Measurements from ENCODE around the gene LTC4S. TPM values are rescaled to one million over a fixed set of nuclear protein-coding genes. Genes with fewer than 3 reads are reported as not detected.
A peak's percentile ranks its signal among the peaks of the same experiment; 100 is the strongest.

The LTC4S gene
- polyA plus RNA-seq, 3 donors = 0.65 to 2.1 (median 0.69) TPM

- no peak overlapping the region for H2AFZ ChIP-seq (ENCODE audit: insufficient read depth, low read depth, low read length, poor library complexity, severe bottlenecking)
- peak overlapping the region; percentile 84 for H3K4me2 ChIP-seq (replicated peaks; ENCODE audit: extremely low read depth, low read length, poor library complexity, severe bottlenecking)
Observed at GRCh38 chr5:179796877-179797608, 3.3 kb downstream of the LTC4S start.

GRCh38 chr5:179797741-179798140 is 4.0 kb downstream of the LTC4S start:
- no peak overlapping the region for H3K4me2 ChIP-seq (replicated peaks; ENCODE audit: extremely low read depth, low read length, poor library complexity, severe bottlenecking)
- WGBS (ENCODE audit: insufficient coverage) = 97% methylated on average over 29 of the region's 30 CpGs
- Mint-ChIP-seq H3K4me1 (peaks cover 38% of the 10 kb centered on the region), H3K36me3 (peaks cover 41 to 43% of the 10 kb centered on the region in 2 donors), H3K27ac (peak overlapping the region in 1 of 7 donors; percentile 45), H3K27me3 (ENCODE audit: low read depth in 3 of 3) (peaks cover 0 to 2% (median 2%) of the 10 kb centered on the region in 3 donors), H3K4me3 (no peak overlapping the region), H3K9me3 (no peaks in the 10 kb centered on the region)
- no peak overlapping the region for H3K4me3 ChIP-seq (replicated peaks in 1 of 3; ENCODE audit: low read depth in 2 of 3, low read length in 3 of 3)
- TF ChIP-seq CTCF (IDR thresholded peaks at IDR 0.05) = no peak
- H3K27ac ChIP-seq (ENCODE audit: low read depth in 1 of 2, low read length in 2 of 2) = no peak overlapping the region
- no peak for DNase-seq
- H3K9me3 ChIP-seq (replicated peaks in 1 of 2; ENCODE audit: control insufficient read depth in 1 of 2, insufficient read depth in 1 of 2, low read length in 2 of 2) = no peaks in the 10 kb centered on the region
- H3K27me3 ChIP-seq (ENCODE audit: control insufficient read depth in 2 of 2, insufficient read depth in 2 of 2, low read length in 2 of 2) = no peaks in the 10 kb centered on the region
- H3K79me2 ChIP-seq (ENCODE audit: insufficient read depth, low read length) = peaks cover 13% of the 10 kb centered on the region
- H3K36me3 ChIP-seq (replicated peaks in 1 of 2; ENCODE audit: control insufficient read depth in 1 of 2, insufficient read depth in 2 of 2, low read length in 2 of 2) = peaks cover 38 to 47% of the 10 kb centered on the region in 2 donors
- H4K20me1 ChIP-seq (ENCODE audit: insufficient read depth, low read length) = peaks cover 83% of the 10 kb centered on the region
- H3K9ac ChIP-seq (ENCODE audit: insufficient read depth, low read length, poor library complexity, severe bottlenecking) = no peak overlapping the region
- intact Hi-C loops (cut with micrococcal nuclease) = loop anchor here (2.0 to 10.0 kb wide), 4 partner anchors 31 to 175 kb away; partner anchors contain the start of genes HNRNPH1 (in 1 of the 2) and MAML1 (in 1 of the 2)
- H2AFZ ChIP-seq (ENCODE audit: insufficient read depth, low read depth, low read length, poor library complexity, severe bottlenecking) = no peak overlapping the region
- peaks cover 44 to 53% of the 10 kb centered on the region in 2 donors for H3K4me1 ChIP-seq (ENCODE audit: control insufficient read depth in 1 of 2, insufficient read depth in 2 of 2, low read length in 2 of 2)

More at GRCh38 chr5:179796877-179797608, 3.3 kb downstream of the LTC4S start:
- Histone ChIP-seq H3K79me2 (ENCODE audit: insufficient read depth, low read length) (peaks cover 6% of the 10 kb centered on the region), H3K27me3 (ENCODE audit: control insufficient read depth in 2 of 2, insufficient read depth in 2 of 2, low read length in 2 of 2) (no peaks in the 10 kb centered on the region), H3K9ac (ENCODE audit: insufficient read depth, low read length, poor library complexity, severe bottlenecking) (peak overlapping the region; percentile 59), H3K9me3 (replicated peaks in 1 of 2; ENCODE audit: control insufficient read depth in 1 of 2, insufficient read depth in 1 of 2, low read length in 2 of 2) (no peaks in the 10 kb centered on the region), H3K27ac (ENCODE audit: low read depth in 1 of 2, low read length in 2 of 2) (peak overlapping the region in 1 of 2 donors; percentile 4), H4K20me1 (ENCODE audit: insufficient read depth, low read length) (peaks cover 83% of the 10 kb centered on the region), H3K4me3 (replicated peaks in 1 of 3; ENCODE audit: low read depth in 2 of 3, low read length in 3 of 3) (peak overlapping the region in 1 of 3 experiments; percentile 74), H3K36me3 (replicated peaks in 1 of 2; ENCODE audit: control insufficient read depth in 1 of 2, insufficient read depth in 2 of 2, low read length in 2 of 2) (peaks cover 38 to 47% of the 10 kb centered on the region in 2 donors), H3K4me1 (ENCODE audit: control insufficient read depth in 1 of 2, insufficient read depth in 2 of 2, low read length in 2 of 2) (peaks cover 45 to 53% of the 10 kb centered on the region in 2 donors)
- intact Hi-C loops (cut with micrococcal nuclease) = loop anchor here (2.0 to 10.0 kb wide), 4 partner anchors 30 to 175 kb away; partner anchors contain the start of genes HNRNPH1 (in 1 of the 2) and MAML1 (in 1 of the 2)
- Mint-ChIP-seq H3K4me3 (peak overlapping the region; percentile 64 to 75), H3K27ac (peak overlapping the region in 2 of 7 donors; percentile 50), H3K36me3 (peaks cover 41 to 42% of the 10 kb centered on the region in 2 donors), H3K4me1 (peaks cover 42% of the 10 kb centered on the region), H3K9me3 (no peaks in the 10 kb centered on the region), H3K27me3 (ENCODE audit: low read depth in 3 of 3) (peaks cover 0 to 2% (median 2%) of the 10 kb centered on the region in 3 donors)
- TF ChIP-seq CTCF (IDR thresholded peaks at IDR 0.05) = no peak
- DNase-seq = no peak
- 93% methylated on average over 18 of the region's 21 CpGs for WGBS (ENCODE audit: insufficient coverage)
